Hepatocyte (in vitro differentiated cells): ENCODE measurements around the gene FMN1. TPM values are rescaled to one million over a fixed set of nuclear protein-coding genes. Genes with fewer than 3 reads are reported as not detected.

Experiments used
- DNase-seq: peaks from one replicate; pipeline ENCODE4 v3.0.0-alpha.2; 2016; ENCODE audit warnings: low spot score
- H2AFZ ChIP-seq: fragments of 200-600 bp; sonication (generic); 2 replicates; pipeline ENCODE4 v1.6.0; 2016; ENCODE audit warnings: antibody characterized with exemption, mild to moderate bottlenecking
- H3K27ac ChIP-seq: fragments of 200-600 bp; sonication (generic); 2 replicates; pipeline ENCODE4 v1.5.1; 2016; ENCODE audit warnings: mild to moderate bottlenecking
- H3K27me3 ChIP-seq: fragments of 200-600 bp; sonication (generic); 2 replicates; pipeline ENCODE4 v1.6.1; 2016
- H3K36me3 ChIP-seq: fragments of 200-600 bp; sonication (generic); replicated peaks from 2 replicates; pipeline ENCODE4 v1.5.1; 2016; ENCODE audit warnings: low read depth; ENCODE audit not compliant: insufficient read depth
- H3K4me1 ChIP-seq: fragments of 200-600 bp; sonication (generic); 2 replicates; pipeline ENCODE4 v1.5.1; 2016; ENCODE audit warnings: mild to moderate bottlenecking, moderate library complexity; ENCODE audit not compliant: insufficient read depth
- H3K4me2 ChIP-seq: fragments of 200-600 bp; sonication (generic); 2 replicates; pipeline ENCODE4 v1.6.0; 2016
- H3K4me3 ChIP-seq: fragments of 200-600 bp; sonication (generic); 2 replicates; pipeline ENCODE4 v1.5.1; 2016; ENCODE audit warnings: mild to moderate bottlenecking
- H3K79me2 ChIP-seq: fragments of 200-600 bp; sonication (generic); 2 replicates; pipeline ENCODE4 v1.6.0; 2017; ENCODE audit warnings: mild to moderate bottlenecking
- H3K9me2 ChIP-seq: fragments of 200-600 bp; sonication (generic); replicated peaks from 2 replicates; pipeline ENCODE4 v1.6.0; 2017; ENCODE audit warnings: mild to moderate bottlenecking; ENCODE audit not compliant: insufficient read depth
- H3K9me3 ChIP-seq: fragments of 200-600 bp; sonication (generic); 2 replicates; pipeline ENCODE4 v1.5.1; 2016; ENCODE audit warnings: low read depth, mild to moderate bottlenecking
- H4K20me1 ChIP-seq: fragments of 200-600 bp; sonication (generic); 2 replicates; pipeline ENCODE4 v1.6.0; 2016; ENCODE audit warnings: mild to moderate bottlenecking; ENCODE audit not compliant: insufficient read depth, poor library complexity, severe bottlenecking
- CTCF ChIP-seq: fragments of 200-600 bp; sonication (generic); IDR thresholded peaks from 2 replicates; pipeline ENCODE4 v1.5.1; 2016; ENCODE audit warnings: antibody characterized with exemption, mild to moderate bottlenecking; ENCODE audit not compliant: poor library complexity
- EZH2 ChIP-seq: fragments of 200-600 bp; sonication (generic); IDR thresholded peaks from 2 replicates; pipeline ENCODE4 v1.6.1; 2016; ENCODE audit warnings: antibody characterized with exemption, mild to moderate bottlenecking, borderline replicate concordance
- EZH2phosphoT487 ChIP-seq: fragments of 200-600 bp; sonication (generic); IDR thresholded peaks from one replicate; pipeline ENCODE4 v1.6.1; 2018; ENCODE audit warnings: antibody characterized with exemption, mild to moderate bottlenecking, low read depth, moderate library complexity; ENCODE audit not compliant: unreplicated experiment, severe bottlenecking
- WGBS: methylation state at CpG from one replicate; pipeline ENCODE4 v1.1.6; 2016; ENCODE audit warnings: low lambda C conversion rate; ENCODE audit errors: missing lambda C conversion rate; 5-methylcytosine and 5-hydroxymethylcytosine counted together
- polyA plus RNA-seq: library from polyadenylated mRNA; unstranded; fragments of >200 nt; fragmentation: Nextera tagmentation; extraction: Ambion mirVana; gene quantifications from 2 replicates; pipeline ENCODE4 v1.2.1, GENCODE V29; 2016
- total RNA-seq: library from RNA; depleted of rRNA; stranded (reverse); fragments of >200 nt; gene quantifications from 2 replicates; pipeline ENCODE4 v1.2.3, GENCODE V29; 2014

Gene FMN1
- total and polyA plus RNA-seq, 2 experiments from 2014 or later = 0.07 to 0.70 TPM

- Histone ChIP-seq H3K27ac (no peak overlapping the region), H2AFZ (no peak overlapping the region), H3K79me2 (no peaks in the 10 kb centered on the region), H3K4me1 (no peaks in the 10 kb centered on the region), H3K36me3 (no peaks in the 10 kb centered on the region), H3K4me3 (no peak overlapping the region), H3K27me3 (no peaks in the 10 kb centered on the region), H3K9me3 (no peaks in the 10 kb centered on the region), H3K4me2 (no peak overlapping the region), H3K9me2 (no peaks in the 10 kb centered on the region), H4K20me1 (no peaks in the 10 kb centered on the region)
- 92% methylated on average over 3 of the region's 3 CpGs for WGBS
- no peak for TF ChIP-seq EZH2phosphoT487
- TF ChIP-seq EZH2 = no peak
- no peak for TF ChIP-seq CTCF
- no peak for DNase-seq
Observed at GRCh38 chr15:33096134-33096533, 98.4 kb downstream of the FMN1 start.

GRCh38 chr15:33095641-33096040 is 98.9 kb downstream of the FMN1 start:
- H3K27me3 ChIP-seq = no peaks in the 10 kb centered on the region
- H3K4me3 ChIP-seq = no peak overlapping the region
- DNase-seq = no peak

GRCh38 chr15:33094336-33094735 is 100.2 kb downstream of the FMN1 start:
- TF ChIP-seq CTCF = no peak
- Histone ChIP-seq H3K4me3 (no peak overlapping the region), H3K27ac (no peak overlapping the region), H2AFZ (no peak overlapping the region), H4K20me1 (no peaks in the 10 kb centered on the region), H3K4me1 (no peaks in the 10 kb centered on the region), H3K27me3 (no peaks in the 10 kb centered on the region), H3K79me2 (no peaks in the 10 kb centered on the region), H3K36me3 (no peaks in the 10 kb centered on the region), H3K9me2 (no peaks in the 10 kb centered on the region), H3K4me2 (no peak overlapping the region), H3K9me3 (no peaks in the 10 kb centered on the region)
- DNase-seq = no peak
- WGBS = 71% methylated on average over 2 of the region's 2 CpGs

More at GRCh38 chr15:33095641-33096040, 98.9 kb downstream of the FMN1 start:
- Histone ChIP-seq H3K79me2 (no peaks in the 10 kb centered on the region), H2AFZ (no peak overlapping the region), H4K20me1 (no peaks in the 10 kb centered on the region), H3K9me2 (no peaks in the 10 kb centered on the region), H3K9me3 (no peaks in the 10 kb centered on the region), H3K36me3 (no peaks in the 10 kb centered on the region), H3K27ac (no peak overlapping the region), H3K4me2 (no peak overlapping the region), H3K4me1 (no peaks in the 10 kb centered on the region)
- 72% methylated on average over 2 of the region's 2 CpGs for WGBS
- TF ChIP-seq EZH2 (no peak), CTCF (no peak)

GRCh38 chr15:33093222-33093621 is 101.3 kb downstream of the FMN1 start:
- WGBS = 65% methylated on average over 2 of the region's 2 CpGs
- Histone ChIP-seq H3K79me2 (no peaks in the 10 kb centered on the region), H3K36me3 (no peaks in the 10 kb centered on the region), H3K4me2 (no peak overlapping the region), H3K27ac (no peak overlapping the region), H3K4me3 (no peak overlapping the region), H3K4me1 (no peaks in the 10 kb centered on the region), H3K9me3 (no peaks in the 10 kb centered on the region), H3K27me3 (no peaks in the 10 kb centered on the region), H2AFZ (no peak overlapping the region), H3K9me2 (no peaks in the 10 kb centered on the region), H4K20me1 (no peaks in the 10 kb centered on the region)
- no peak for TF ChIP-seq EZH2phosphoT487
- TF ChIP-seq EZH2 = no peak
- no peak for DNase-seq
